Activated naive CD4-positive, alpha-beta T cell treated with anti-CD3 and anti-CD28 coated beads, Interleukin-2, amount 10 ng/mL, durations not matched to agents 7 days and 5 days (primary cell): Measurements from ENCODE around the gene PEMT.

Experiments
- CTCF ChIA-PET: fragments of 350-600 bp; sonication (Branson Sonifier 250); formaldehyde crosslinking; loops from one replicate; lab custom pipeline; 2021; ENCODE audit warnings: antibody characterized with exemption; lab: Charles Lee
- DNase-seq: peaks from one replicate; pipeline ENCODE4 v3.0.0-alpha.2; 2020
- H3K27ac Mint-ChIP-seq: one replicate; pipeline ENCODE4 v1.8.0; 2021; ENCODE audit warnings: mild to moderate bottlenecking, moderate library complexity, mixed read lengths
- H3K27me3 Mint-ChIP-seq: one replicate; pipeline ENCODE4 v1.8.0; 2021; ENCODE audit warnings: mild to moderate bottlenecking, mixed read lengths
- H3K36me3 Mint-ChIP-seq: one replicate; pipeline ENCODE4 v1.8.0; 2021; ENCODE audit warnings: mixed read lengths
- H3K4me1 Mint-ChIP-seq: one replicate; pipeline ENCODE4 v1.8.0; 2021; ENCODE audit warnings: mixed read lengths
- H3K4me3 Mint-ChIP-seq: one replicate; pipeline ENCODE4 v1.8.0; 2021; ENCODE audit warnings: mild to moderate bottlenecking, moderate library complexity, mixed read lengths
- H3K9me3 Mint-ChIP-seq: one replicate; pipeline ENCODE4 v1.8.0; 2021; ENCODE audit warnings: mixed read lengths

The PEMT gene

DNA sequence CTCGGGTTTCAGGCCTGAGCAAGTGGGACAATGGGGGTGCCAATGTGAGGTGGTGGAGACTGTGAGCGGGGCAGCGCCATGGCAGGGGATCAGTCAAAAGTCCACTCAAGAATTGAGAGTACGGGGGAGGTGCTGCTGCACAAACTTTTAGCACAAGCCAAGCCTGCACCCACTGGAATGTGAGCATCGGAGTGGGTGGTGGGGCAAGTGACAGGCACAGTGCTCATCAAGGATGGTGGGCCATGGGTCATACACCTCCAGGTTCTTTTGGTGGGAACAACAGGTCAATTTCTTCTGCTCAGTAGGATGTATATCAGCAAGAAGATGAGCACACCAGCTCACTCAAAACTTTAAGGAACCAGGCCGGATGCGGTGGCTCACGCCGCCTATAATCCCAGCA, 32.4 kb upstream of the PEMT start:
- H3K27ac Mint-ChIP-seq: no peak overlapping the region
- no peak for DNase-seq
- CTCF ChIA-PET: no interaction called here
- peaks cover 8% of the 10 kb centered on the region for H3K4me1 Mint-ChIP-seq
- H3K36me3 Mint-ChIP-seq: no peaks in the 10 kb centered on the region
- peaks cover 12% of the 10 kb centered on the region for H3K27me3 Mint-ChIP-seq
- H3K9me3 Mint-ChIP-seq: no peaks in the 10 kb centered on the region
- no peak overlapping the region for H3K4me3 Mint-ChIP-seq

DNA sequence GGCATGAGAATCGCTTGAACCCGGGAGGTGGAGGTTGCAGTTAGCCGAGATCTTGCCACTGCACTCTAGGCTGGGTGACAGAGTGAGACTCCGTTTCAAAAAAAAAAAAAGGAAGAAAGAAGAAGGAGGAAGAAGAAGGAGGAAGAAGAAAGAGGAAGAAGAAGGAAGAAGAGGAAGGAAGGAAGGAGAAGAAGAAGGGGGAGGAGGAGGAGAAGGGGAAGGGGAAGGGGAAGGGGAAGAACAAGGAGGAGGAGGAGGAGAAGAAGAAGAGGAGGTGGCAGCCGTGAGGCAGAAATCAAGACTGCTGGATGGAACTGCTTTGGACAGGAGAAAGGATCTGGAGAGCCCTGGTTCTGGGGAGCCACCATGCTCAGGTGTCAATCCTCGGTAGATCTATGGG, 29.7 kb upstream of the PEMT start:
- Mint-ChIP-seq H3K27me3 (peaks cover 12% of the 10 kb centered on the region), H3K4me1 (peaks cover 3% of the 10 kb centered on the region), H3K9me3 (no peaks in the 10 kb centered on the region), H3K27ac (no peak overlapping the region), H3K4me3 (no peak overlapping the region), H3K36me3 (no peaks in the 10 kb centered on the region)
- DNase-seq: no peak
- CTCF ChIA-PET: no interaction called here

DNA sequence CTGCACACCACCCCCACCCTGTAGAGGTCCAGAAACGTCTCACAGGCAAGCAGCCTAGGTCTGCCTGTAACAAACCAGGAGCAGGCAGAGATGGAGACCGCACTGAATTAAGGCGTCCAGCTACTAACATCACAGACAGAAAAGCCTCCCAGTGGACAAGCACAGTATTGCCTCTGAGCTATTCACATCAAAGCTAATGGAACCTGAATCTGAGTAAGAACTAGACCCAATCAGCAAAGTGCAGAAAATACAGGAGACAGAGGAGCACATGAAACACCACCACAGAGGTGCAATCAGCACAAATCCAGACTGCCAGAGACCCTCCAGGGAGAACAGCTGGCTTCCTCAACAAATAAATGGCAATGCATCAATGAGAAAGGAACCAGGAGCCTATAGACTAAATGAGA, 22.2 kb upstream of the PEMT start:
- H3K36me3 Mint-ChIP-seq: no peaks in the 10 kb centered on the region
- peaks cover 2% of the 10 kb centered on the region for H3K9me3 Mint-ChIP-seq
- no peak overlapping the region for H3K4me3 Mint-ChIP-seq
- no peaks in the 10 kb centered on the region for H3K4me1 Mint-ChIP-seq
- CTCF ChIA-PET: interaction anchor here (0.7 to 2.1 kb wide), 13 partner anchors 11 to 259 kb away, joined by 3 to 7 read pairs (median 4); partner anchors contain the start of genes PEMT and RASD1
- no peak overlapping the region for H3K27ac Mint-ChIP-seq
- no peaks in the 10 kb centered on the region for H3K27me3 Mint-ChIP-seq
- DNase-seq: peak; percentile 70

DNA sequence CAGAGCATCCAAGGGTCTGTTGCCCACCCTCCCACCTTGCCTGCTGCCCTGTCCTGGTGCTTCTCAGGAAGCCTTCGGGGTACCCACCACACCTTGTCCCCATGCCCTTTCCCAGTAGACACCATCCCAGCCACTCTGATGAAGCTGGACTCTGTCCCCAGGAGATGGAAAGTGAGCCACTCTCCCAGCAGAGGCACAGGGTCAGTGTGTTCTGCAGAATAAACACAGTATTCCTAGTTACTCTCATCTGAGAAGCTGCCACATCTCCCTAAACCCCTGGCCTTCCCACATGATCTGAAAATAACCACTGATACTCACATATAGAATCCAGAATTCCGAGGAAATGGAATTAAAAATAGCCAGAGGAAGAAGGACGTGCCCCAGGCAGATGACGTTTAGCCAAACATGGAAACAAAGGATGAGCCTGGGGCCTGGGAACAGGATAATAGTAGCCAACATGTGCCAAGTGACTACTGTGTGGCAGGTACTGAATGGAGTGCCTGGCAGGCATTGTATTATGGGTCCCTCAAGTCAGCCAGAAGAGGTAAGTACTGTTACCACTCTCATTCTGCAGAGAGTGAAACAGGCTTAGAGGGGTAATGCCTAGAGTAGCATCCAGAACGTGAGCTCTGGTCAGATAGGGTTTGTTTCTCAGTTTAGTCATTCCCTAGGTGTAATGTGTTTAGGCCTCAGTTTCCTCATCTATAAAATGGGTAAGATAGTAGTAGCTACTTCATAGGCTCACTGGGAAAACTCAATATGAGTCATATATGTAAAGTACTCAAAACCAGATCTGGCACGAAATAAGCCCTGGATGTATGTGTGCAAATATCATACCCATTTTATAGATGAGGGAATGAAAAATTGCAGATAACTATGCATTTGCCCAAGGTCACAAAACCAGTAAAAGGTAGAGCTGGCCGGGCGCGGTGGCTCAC, 20.8 kb upstream of the PEMT start:
- DNase-seq: no peak
- no peak overlapping the region for H3K27ac Mint-ChIP-seq
- CTCF ChIA-PET: interaction anchor here (0.6 to 1.5 kb wide), 3 partner anchors 44 to 772 kb away, joined by 3 to 4 read pairs (median 3); no protein-coding TSS in a partner anchor
- peaks cover 2% of the 10 kb centered on the region for H3K9me3 Mint-ChIP-seq
- H3K4me1 Mint-ChIP-seq: no peaks in the 10 kb centered on the region
- H3K4me3 Mint-ChIP-seq: no peak overlapping the region
- peaks cover 5% of the 10 kb centered on the region for H3K27me3 Mint-ChIP-seq
- H3K36me3 Mint-ChIP-seq: no peaks in the 10 kb centered on the region

DNA sequence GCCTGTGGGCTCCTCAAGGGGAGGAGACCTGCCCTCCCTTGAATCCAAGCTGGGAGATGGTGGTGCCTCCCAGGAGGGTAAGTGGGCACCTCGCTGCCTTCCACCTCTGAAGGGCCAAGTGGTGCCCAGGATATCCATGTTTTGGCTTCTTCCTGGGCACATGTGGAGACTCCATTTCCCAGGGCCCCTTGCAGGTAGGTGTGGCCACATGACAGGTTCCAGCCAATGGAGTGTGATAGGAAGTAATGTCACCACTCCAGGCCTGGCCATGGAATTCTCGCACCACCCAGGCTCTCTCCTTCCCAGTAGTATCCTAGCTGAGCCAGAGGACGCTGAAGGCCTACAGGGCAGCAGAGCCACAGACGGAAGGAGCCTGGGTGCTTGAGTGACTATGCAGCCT, 17.6 kb upstream of the PEMT start:
- CTCF ChIA-PET: no interaction called here
- DNase-seq: no peak
- Mint-ChIP-seq H3K27me3 (peaks cover 7% of the 10 kb centered on the region), H3K27ac (no peak overlapping the region), H3K36me3 (no peaks in the 10 kb centered on the region), H3K9me3 (peaks cover 2% of the 10 kb centered on the region), H3K4me1 (no peaks in the 10 kb centered on the region), H3K4me3 (no peak overlapping the region)

DNA sequence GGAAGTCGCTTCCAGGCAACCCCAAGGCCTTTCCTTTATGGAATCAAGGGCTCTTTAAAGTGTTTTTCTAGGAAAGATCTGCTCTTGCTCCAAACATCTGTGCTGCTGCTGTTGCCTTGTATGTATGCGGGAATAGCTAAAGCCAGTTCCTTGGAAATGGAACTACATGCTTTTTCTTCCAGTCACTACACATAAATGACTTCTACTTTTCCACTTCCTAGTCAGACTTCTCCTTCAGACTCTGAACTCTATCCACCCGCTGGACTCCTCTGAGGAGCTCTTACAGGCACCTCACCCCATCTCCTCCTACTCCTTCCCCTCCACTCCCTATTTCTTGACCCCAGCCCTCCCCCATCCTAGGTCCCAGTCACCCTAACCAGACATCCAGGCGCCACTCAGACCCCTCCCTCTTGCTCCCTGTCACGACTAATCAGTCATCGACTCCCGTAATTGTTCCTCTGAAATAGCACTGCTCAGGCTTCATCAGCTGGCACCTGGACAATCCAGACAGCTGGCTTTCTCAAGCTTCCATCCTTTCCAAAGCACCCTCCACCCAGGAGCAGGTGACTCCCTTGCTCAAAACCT, 15.0 kb upstream of the PEMT start:
- H3K27me3 Mint-ChIP-seq: peaks cover 7% of the 10 kb centered on the region
- DNase-seq: no peak
- H3K4me3 Mint-ChIP-seq: no peak overlapping the region

DNA sequence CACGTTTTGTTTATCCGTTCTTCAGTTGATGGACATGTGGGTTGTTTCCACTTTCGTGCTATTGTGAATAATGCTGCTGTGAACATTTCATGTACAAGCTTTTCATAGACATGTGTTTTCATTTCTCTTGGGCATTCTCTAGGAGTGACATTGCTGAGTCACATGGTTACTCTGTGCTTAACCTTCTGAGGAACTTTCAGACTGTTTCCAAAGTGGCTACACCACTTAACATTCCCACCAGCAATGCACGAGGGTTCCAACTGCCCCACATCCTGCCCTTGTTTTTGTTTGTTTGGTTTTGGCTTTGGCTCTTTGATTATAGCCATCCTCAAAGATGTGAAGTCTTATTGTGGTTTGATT, 14.2 kb upstream of the PEMT start:
- Mint-ChIP-seq H3K4me1 (no peaks in the 10 kb centered on the region), H3K4me3 (no peak overlapping the region), H3K9me3 (no peaks in the 10 kb centered on the region), H3K36me3 (no peaks in the 10 kb centered on the region), H3K27me3 (peaks cover 7% of the 10 kb centered on the region), H3K27ac (no peak overlapping the region)
- CTCF ChIA-PET: no interaction called here
- no peak for DNase-seq

More for the DNA sequence above, 15.0 kb upstream of the PEMT start:
- Mint-ChIP-seq H3K27ac (no peak overlapping the region), H3K9me3 (no peaks in the 10 kb centered on the region), H3K4me1 (no peaks in the 10 kb centered on the region), H3K36me3 (no peaks in the 10 kb centered on the region)
- CTCF ChIA-PET: no interaction called here

DNA sequence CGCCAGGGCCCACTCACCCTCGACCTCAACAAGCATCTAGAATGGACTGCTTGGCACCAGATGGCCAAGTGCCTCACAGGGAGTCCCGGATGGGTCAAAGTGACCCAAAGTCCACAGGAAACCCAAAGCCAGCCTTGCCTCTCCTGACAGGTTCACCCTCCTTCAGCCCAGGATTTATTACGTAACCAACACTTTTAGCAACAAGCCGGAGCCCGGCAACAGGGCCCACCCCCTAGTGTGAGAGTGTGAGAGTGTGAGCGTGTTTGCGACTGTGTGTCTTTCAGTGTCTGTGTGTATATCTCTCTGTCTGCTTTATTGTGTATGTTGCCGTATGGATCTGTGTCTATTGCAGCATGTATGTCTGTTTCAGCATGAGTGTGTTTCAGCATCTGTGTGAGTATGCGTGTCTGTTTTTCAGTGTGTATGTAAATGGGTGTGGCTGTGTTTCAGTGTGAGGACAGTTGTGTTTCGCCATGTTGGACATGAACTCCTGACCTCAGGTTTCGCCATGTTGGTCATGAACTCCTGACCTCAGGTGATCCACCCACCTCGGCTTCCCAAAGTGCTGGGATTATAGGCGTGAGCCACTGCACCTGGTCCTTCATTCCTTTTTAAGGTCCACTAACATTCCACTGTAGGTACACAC, 13.7 kb upstream of the PEMT start:
- H3K4me3 Mint-ChIP-seq: no peak overlapping the region
- peaks cover 7% of the 10 kb centered on the region for H3K27me3 Mint-ChIP-seq
- no peaks in the 10 kb centered on the region for H3K4me1 Mint-ChIP-seq
- CTCF ChIA-PET: no interaction called here
- no peak overlapping the region for H3K27ac Mint-ChIP-seq
- H3K9me3 Mint-ChIP-seq: no peaks in the 10 kb centered on the region
- DNase-seq: no peak
- no peaks in the 10 kb centered on the region for H3K36me3 Mint-ChIP-seq

DNA sequence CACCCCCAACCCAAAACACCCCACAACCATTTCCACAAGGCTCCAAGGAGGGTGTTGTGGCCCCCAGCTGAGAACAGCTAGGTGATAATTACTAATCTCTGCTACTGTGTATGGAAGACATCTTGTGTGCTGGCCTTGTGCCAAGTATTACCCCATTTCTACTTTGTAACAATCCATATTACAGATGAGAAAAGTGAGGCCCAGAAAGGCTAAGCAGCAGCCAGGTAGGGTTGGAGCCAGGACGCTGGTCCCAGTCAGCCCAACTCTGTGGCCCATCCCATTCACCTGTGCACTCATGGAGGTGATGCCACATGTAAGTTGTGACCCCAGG, 12.4 kb upstream of the PEMT start:
- Mint-ChIP-seq H3K4me1 (no peaks in the 10 kb centered on the region), H3K27ac (no peak overlapping the region), H3K9me3 (no peaks in the 10 kb centered on the region), H3K36me3 (no peaks in the 10 kb centered on the region), H3K4me3 (no peak overlapping the region), H3K27me3 (peaks cover 7% of the 10 kb centered on the region)
- DNase-seq: no peak
- CTCF ChIA-PET: no interaction called here

DNA sequence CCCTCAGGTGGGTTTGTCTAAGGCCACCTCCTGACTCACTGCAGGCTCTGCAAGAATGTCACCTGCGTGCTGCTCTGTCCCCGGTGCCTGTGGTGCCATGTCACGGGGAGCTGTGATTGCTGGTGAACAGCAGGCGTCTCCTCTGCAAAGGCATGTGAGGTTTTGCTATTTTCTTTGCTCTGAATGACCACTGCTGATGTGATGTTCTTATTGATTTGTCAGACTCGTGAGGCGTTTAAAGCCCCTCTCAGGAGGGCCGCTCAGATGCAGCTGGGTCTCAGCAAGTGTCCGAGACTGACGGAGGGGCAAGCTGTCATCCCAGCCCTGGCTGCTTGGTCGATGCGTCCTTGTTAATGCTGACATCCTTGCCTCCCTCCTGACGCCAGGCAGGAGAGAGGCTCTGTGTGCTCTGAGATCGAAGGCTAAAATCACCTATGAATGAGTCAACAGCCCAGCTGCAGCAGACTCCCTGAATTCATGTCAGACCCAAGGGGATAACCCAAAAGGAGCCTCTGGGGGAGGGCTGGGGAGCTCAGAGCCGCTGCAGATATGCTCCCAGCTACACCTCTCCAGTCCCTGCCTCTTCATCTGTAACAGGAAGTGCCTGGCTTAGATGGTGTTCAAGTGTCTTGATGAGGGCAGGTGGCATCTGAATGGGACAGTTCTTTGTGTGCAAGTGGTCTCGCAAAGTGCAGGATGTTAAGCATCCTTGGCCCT, 11.8 kb upstream of the PEMT start:
- Mint-ChIP-seq H3K36me3 (no peaks in the 10 kb centered on the region), H3K27me3 (peaks cover 7% of the 10 kb centered on the region), H3K27ac (no peak overlapping the region), H3K9me3 (no peaks in the 10 kb centered on the region), H3K4me3 (no peak overlapping the region), H3K4me1 (no peaks in the 10 kb centered on the region)
- DNase-seq: no peak
- CTCF ChIA-PET: interaction anchor here (1.3 kb wide), 1 partner anchor 10 kb away, joined by 3 read pairs; no protein-coding TSS in a partner anchor

DNA sequence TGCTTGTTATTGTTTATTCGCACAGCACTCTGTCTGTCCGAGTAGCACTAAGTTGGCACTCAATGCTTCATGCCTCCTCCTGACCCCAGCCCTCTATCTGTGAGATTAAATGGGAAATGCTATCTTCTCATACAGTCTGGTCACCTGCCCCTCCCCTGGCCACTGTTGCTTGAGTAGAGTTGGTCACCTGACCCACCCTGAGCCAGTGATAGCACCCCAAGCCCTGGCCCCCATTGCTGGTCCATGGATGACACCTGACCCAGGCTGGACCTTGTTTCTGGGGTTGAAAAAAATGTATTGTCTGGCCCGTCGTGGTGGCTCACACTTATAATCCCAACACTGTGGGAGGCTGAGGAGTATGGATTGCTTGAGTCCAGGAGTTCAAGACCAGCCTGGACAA, 8.5 kb upstream of the PEMT start:
- no peaks in the 10 kb centered on the region for H3K36me3 Mint-ChIP-seq
- H3K9me3 Mint-ChIP-seq: no peaks in the 10 kb centered on the region
- no peaks in the 10 kb centered on the region for H3K27me3 Mint-ChIP-seq
- H3K4me1 Mint-ChIP-seq: no peaks in the 10 kb centered on the region
- CTCF ChIA-PET: no interaction called here
- H3K4me3 Mint-ChIP-seq: no peak overlapping the region
- no peak overlapping the region for H3K27ac Mint-ChIP-seq
- no peak for DNase-seq

DNA sequence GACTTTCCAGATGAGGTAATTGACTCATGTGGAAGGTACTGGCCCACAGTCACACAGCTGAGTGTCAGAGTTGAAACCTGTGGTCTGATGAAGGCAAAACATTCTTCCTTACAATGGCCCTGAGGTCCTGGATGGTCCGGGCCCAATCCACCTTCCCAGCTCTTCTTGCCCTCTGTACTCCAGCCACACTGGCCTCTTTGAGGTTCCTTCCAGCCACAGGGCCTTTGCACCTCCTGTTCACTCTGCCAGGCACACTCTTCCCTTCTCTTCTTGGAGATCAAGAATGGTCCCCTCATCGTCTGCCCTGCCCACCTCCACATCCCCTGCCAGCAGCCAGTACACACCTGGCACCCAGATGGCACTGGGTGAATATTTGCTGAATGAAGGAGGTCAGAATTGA, 6.5 kb upstream of the PEMT start:
- no peak for DNase-seq
- Mint-ChIP-seq H3K36me3 (no peaks in the 10 kb centered on the region), H3K4me3 (no peak overlapping the region), H3K4me1 (peaks cover 5% of the 10 kb centered on the region), H3K27me3 (no peaks in the 10 kb centered on the region), H3K9me3 (no peaks in the 10 kb centered on the region), H3K27ac (no peak overlapping the region)
- CTCF ChIA-PET: interaction anchor here (0.7 to 1.0 kb wide), 3 partner anchors 16 to 31 kb away, joined by 3 read pairs; no protein-coding TSS in a partner anchor

DNA sequence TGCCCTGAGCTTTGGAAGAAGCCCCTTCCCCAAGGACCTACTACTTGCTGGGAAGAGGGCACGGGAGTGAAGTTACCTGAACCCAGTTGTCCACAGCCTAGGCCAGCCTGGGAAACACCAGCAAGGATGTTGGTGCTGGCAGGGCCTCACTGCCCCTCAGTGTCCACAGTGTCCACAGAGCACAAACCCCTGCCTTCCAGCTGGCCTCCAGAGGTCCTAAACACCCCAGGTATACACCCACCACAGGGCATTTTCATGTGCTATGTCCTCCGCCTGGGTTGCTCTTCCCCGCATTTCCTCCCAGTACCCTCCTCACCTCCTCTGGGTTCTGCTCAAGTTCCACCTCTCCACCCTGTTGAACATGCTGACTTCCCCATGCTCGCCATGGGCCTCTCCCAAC, 4.2 kb upstream of the PEMT start:
- no peaks in the 10 kb centered on the region for H3K36me3 Mint-ChIP-seq
- H3K4me1 Mint-ChIP-seq: peaks cover 17% of the 10 kb centered on the region
- CTCF ChIA-PET: interaction anchor here (1.1 kb wide), 1 partner anchor 18 kb away, joined by 3 read pairs; no protein-coding TSS in a partner anchor

DNA sequence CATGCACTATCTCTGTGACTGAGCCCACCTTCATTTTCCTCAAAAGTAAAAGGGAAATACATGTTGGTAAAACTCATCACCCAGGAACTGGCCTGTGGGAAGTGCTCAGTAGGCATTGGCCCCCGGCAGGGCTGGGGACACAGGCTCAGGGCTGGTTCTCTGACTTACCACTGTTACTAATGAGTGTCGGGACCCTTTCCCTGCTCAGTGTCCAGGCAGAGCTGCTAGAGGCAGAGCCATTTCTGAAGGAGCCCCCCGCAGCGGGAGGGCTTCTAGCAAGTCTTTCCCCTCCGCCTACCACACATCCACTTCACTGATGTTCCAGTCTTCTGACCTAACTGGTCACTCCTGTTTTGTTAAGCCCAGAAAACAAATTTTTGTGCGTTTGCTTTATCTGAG, 1.7 kb upstream of the PEMT start:
- CTCF ChIA-PET: no interaction called here
- no peaks in the 10 kb centered on the region for H3K36me3 Mint-ChIP-seq
- H3K4me1 Mint-ChIP-seq: peaks cover 26% of the 10 kb centered on the region
- H3K9me3 Mint-ChIP-seq: no peaks in the 10 kb centered on the region
- H3K4me3 Mint-ChIP-seq: peak overlapping the region; percentile 13
- no peak for DNase-seq
- peak overlapping the region; percentile 49 for H3K27ac Mint-ChIP-seq
- no peaks in the 10 kb centered on the region for H3K27me3 Mint-ChIP-seq

More for the DNA sequence above, 4.2 kb upstream of the PEMT start:
- Mint-ChIP-seq H3K4me3 (no peak overlapping the region), H3K27me3 (no peaks in the 10 kb centered on the region), H3K9me3 (no peaks in the 10 kb centered on the region), H3K27ac (no peak overlapping the region)
- DNase-seq: no peak
